C4-2B (cell line): ENCODE data around the gene SELENOW.

Experiments
- H3K27ac ChIP-seq: fragments of 450-650 bp; 2 replicates; pipeline ENCODE4 v1.5.1; 2017
- ZFX ChIP-seq: fragments of 450-650 bp; IDR thresholded peaks from 2 replicates; pipeline ENCODE4 v1.6.1; 2017
- TF ChIP-seq, protein P1 (sequence below): fragments of 450-650 bp; conservative IDR thresholded peaks from 2 replicates; pipeline ENCODE4 v1.5.1; 2017; ENCODE audit warnings: mild to moderate bottlenecking

The SELENOW gene

DNA sequence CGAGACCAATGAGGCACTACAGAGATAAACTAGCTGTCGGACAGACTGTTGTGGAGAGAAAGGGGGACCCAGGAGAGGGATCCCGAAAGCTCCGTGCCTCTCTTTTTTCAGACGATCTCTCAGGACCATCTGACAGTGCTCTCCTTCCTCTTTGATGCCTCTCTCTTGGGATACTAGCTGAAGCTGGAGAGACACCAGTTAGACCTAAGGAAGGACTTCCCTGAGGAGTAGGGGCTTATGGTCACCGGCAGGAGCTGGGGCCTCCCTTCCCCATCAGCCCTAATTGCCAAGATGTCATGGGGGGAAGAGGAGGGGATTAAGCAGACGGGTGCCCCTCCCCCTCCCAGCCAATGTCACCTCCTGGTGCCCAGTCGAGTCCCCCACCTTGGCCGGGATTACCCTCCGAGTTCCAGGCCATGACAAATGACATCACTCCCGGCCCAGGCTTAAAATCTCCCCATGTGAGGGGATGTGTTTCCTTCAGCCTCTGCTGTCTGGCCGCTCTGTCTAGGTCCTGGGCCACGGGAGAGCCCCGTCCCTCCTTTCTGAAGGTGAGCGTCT, 43.0 kb downstream of the SELENOW start, which contains the start of gene CRX:
CRX (plus strand) TSS at position 478 of the 561 bp plus-strand sequence. CDS start 12,507 bp downstream, outside the sequence.
- no peak within 1 kb of the TSS for H3K27ac ChIP-seq
- TF ChIP-seq, protein P1, sequence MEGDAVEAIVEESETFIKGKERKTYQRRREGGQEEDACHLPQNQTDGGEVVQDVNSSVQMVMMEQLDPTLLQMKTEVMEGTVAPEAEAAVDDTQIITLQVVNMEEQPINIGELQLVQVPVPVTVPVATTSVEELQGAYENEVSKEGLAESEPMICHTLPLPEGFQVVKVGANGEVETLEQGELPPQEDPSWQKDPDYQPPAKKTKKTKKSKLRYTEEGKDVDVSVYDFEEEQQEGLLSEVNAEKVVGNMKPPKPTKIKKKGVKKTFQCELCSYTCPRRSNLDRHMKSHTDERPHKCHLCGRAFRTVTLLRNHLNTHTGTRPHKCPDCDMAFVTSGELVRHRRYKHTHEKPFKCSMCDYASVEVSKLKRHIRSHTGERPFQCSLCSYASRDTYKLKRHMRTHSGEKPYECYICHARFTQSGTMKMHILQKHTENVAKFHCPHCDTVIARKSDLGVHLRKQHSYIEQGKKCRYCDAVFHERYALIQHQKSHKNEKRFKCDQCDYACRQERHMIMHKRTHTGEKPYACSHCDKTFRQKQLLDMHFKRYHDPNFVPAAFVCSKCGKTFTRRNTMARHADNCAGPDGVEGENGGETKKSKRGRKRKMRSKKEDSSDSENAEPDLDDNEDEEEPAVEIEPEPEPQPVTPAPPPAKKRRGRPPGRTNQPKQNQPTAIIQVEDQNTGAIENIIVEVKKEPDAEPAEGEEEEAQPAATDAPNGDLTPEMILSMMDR = no peak
- TF ChIP-seq ZFX = no peak

GRCh38 chr19:47824396-47824795, 45.9 kb downstream of the SELENOW start:
- TF ChIP-seq, protein P1 = no peak
- TF ChIP-seq ZFX = no peak
- no peak overlapping the region for H3K27ac ChIP-seq

DNA sequence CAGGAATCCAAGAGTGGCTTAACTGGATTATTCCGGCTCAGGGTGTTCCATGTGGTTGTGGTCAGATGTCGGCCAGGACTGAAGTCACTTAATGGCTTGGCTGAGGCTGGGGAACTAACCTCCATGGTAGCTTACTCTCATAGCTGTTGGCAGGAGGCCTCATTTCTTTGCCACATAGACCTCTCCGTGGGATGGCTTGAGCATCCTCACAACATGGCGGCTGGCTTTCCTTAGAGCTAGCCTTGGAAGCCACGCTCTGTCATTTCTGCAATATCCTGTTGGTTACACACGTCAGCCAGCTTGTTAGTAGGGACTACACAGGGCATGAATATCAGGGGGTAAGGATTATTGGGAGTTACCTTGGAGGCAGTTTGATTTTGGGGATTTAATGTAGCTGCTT, 48.3 kb downstream of the SELENOW start:
- no peak overlapping the region for H3K27ac ChIP-seq

DNA sequence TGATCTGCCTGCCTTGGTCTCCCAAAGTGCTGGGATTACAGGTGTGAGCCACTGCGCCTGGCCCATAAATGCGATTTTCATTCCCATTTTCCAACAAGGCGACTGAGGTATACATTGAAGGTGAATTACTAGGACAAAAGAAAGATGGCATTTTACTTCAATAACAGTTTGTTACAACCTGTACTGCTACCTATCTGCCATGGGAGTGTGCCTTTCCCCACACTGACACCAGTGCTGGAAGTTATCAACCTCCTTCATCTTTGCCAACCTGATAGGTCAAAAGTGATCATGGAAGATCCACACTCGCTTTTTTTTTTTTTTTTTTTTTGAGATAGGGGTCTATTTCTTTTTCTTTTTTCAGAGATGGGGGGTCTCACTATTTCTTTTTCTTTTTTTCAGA, 54.2 kb downstream of the SELENOW start:
- TF ChIP-seq, protein P1 = no peak
- no peak for TF ChIP-seq ZFX
- H3K27ac ChIP-seq = no peak overlapping the region

More for the DNA sequence above, 48.3 kb downstream of the SELENOW start:
- TF ChIP-seq, protein P1 = no peak
- no peak for TF ChIP-seq ZFX
